ENCODE data around the gene ALMS1. TPM values are rescaled to one million over a fixed set of nuclear protein-coding genes. Genes with fewer than 3 reads are reported as not detected.
"Not testable (repeated sequence)": the region's sequence is repeated elsewhere in the genome, so short reads cannot be mapped to it uniquely, and the experiment has no call there.

Gene ALMS1
- total RNA-seq, 2 donors from 2014 or later: 21.2 to 21.4 TPM

- intact Hi-C loops (cut with DNase I); DNase-seq (ENCODE audit: low spot score): not testable (repeated sequence)
These were observed 98.2 kb downstream of the ALMS1 start for GRCh38 chr2:73483874-73484273.

GRCh38 chr2:73487112-73487657 is 101.5 kb downstream of the ALMS1 start:
- intact Hi-C loops (cut with DNase I): no loop called here
- peak; percentile 65 for DNase-seq (ENCODE audit: low spot score)

- peak; percentile 42 for DNase-seq (ENCODE audit: low spot score)
- intact Hi-C loops (cut with DNase I): no loop called here
These were observed 102.4 kb downstream of the ALMS1 start for GRCh38 chr2:73488079-73488478.

- no peak for DNase-seq (ENCODE audit: low spot score)
- intact Hi-C loops (cut with DNase I): no loop called here
These were observed 103.4 kb downstream of the ALMS1 start for GRCh38 chr2:73489053-73489452.

- DNase-seq (ENCODE audit: low spot score): no peak
- intact Hi-C loops (cut with DNase I): no loop called here
These were observed 108.4 kb downstream of the ALMS1 start for GRCh38 chr2:73494031-73494430.

GRCh38 chr2:73503992-73504570 is 118.4 kb downstream of the ALMS1 start:
- intact Hi-C loops (cut with DNase I): no loop called here
- DNase-seq (ENCODE audit: low spot score): no peak

GRCh38 chr2:73504850-73505249 is 119.2 kb downstream of the ALMS1 start:
- intact Hi-C loops (cut with DNase I); DNase-seq (ENCODE audit: low spot score): not testable (repeated sequence)

- DNase-seq (ENCODE audit: low spot score); intact Hi-C loops (cut with DNase I): not testable (repeated sequence)
These were observed 124.8 kb downstream of the ALMS1 start for GRCh38 chr2:73510470-73510869.

- no peak for DNase-seq (ENCODE audit: low spot score)
- intact Hi-C loops (cut with DNase I): no loop called here
These were observed 130.4 kb downstream of the ALMS1 start for GRCh38 chr2:73516033-73516432.

- no peak for DNase-seq (ENCODE audit: low spot score)
- intact Hi-C loops (cut with DNase I): no loop called here
These were observed 143.1 kb downstream of the ALMS1 start for GRCh38 chr2:73528688-73529087.

- intact Hi-C loops (cut with DNase I): not testable (repeated sequence)
These were observed 145.1 kb downstream of the ALMS1 start for GRCh38 chr2:73530773-73531172.

GRCh38 chr2:73532381-73532780 is 146.7 kb downstream of the ALMS1 start:
- no peak for DNase-seq (ENCODE audit: low spot score)
- intact Hi-C loops (cut with DNase I): no loop called here

More at GRCh38 chr2:73530773-73531172, 145.1 kb downstream of the ALMS1 start:
- DNase-seq (ENCODE audit: low spot score): not testable (repeated sequence)

- intact Hi-C loops (cut with DNase I): no loop called here
- DNase-seq (ENCODE audit: low spot score): no peak
These were observed 150.7 kb downstream of the ALMS1 start for GRCh38 chr2:73536133-73536840.

GRCh38 chr2:73560875-73561274 is 175.2 kb downstream of the ALMS1 start:
- intact Hi-C loops (cut with DNase I); DNase-seq (ENCODE audit: low spot score): not testable (repeated sequence)

GRCh38 chr2:73561422-73561821 is 175.8 kb downstream of the ALMS1 start:
- intact Hi-C loops (cut with DNase I): no loop called here
- DNase-seq (ENCODE audit: low spot score): no peak

GRCh38 chr2:73564986-73565385 is 179.3 kb downstream of the ALMS1 start:
- intact Hi-C loops (cut with DNase I): no loop called here
- no peak for DNase-seq (ENCODE audit: low spot score)

- intact Hi-C loops (cut with DNase I): no loop called here
- no peak for DNase-seq (ENCODE audit: low spot score)
These were observed 180.7 kb downstream of the ALMS1 start for GRCh38 chr2:73566288-73566878.

GRCh38 chr2:73575261-73575660 is 189.6 kb downstream of the ALMS1 start:
- no peak for DNase-seq (ENCODE audit: low spot score)
- intact Hi-C loops (cut with DNase I): no loop called here

GRCh38 chr2:73582364-73582763 is 196.7 kb downstream of the ALMS1 start:
- intact Hi-C loops (cut with DNase I): loop anchor here in 1 of 2 donors (5.0 kb wide), 1 partner anchor 365 kb away; no protein-coding TSS in a partner anchor

GRCh38 chr2:73588177-73588576 is 202.5 kb downstream of the ALMS1 start:
- intact Hi-C loops (cut with DNase I): no loop called here
- DNase-seq (ENCODE audit: low spot score): no peak

More at GRCh38 chr2:73582364-73582763, 196.7 kb downstream of the ALMS1 start:
- no peak for DNase-seq (ENCODE audit: low spot score)
